Caki2 (cell line): ENCODE measurements around the gene WDR59. TPM values are rescaled to one million over a fixed set of nuclear protein-coding genes. Genes with fewer than 3 reads are reported as not detected.
"Not testable (repeated sequence)": the region's sequence is repeated elsewhere in the genome, so short reads cannot be mapped to it uniquely, and the experiment has no call there.

Source experiments
- DNase-seq: peaks from one replicate; pipeline ENCODE4 v3.0.0-alpha.2; 2015; ENCODE audit warnings: low read depth
- in situ Hi-C: cut with HindIII; loops from 2 replicates; pipeline ENCODE4 v1.10.0; 2016; ENCODE audit warnings: low sequenced_read_pairs, low pct_unique_long_range_greater_than_20kb, mixed read lengths
- total RNA-seq: library from RNA; depleted of rRNA; stranded (reverse); fragments of >200 nt; shearing (Covaris generic); gene quantifications from 2 replicates; pipeline ENCODE4 v1.2.3, GENCODE V29; 2014; ENCODE audit warnings: low replicate concordance

The WDR59 gene
- total RNA-seq, 1 experiment from 2014 or later: 15.8 TPM

DNA sequence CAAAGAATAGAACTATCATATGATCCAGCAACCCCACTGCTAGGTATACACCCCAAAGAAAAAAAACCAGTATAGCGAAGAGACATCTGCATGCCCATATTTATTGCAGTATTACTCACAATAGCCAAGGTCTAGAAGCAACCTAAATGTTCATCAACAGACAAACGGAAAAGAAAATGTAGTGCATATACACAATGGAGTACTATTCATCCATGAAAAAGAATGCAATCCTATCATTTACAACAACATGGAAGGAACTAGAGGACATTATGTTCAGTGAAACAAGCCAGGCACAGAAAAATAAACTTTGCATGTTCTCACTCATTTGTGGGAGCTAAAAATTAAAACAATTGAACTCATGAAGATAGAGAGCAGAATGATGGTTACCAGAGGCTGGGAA lies 55.3 kb downstream of the WDR59 start:
- in situ Hi-C loops: no loop called here

DNA sequence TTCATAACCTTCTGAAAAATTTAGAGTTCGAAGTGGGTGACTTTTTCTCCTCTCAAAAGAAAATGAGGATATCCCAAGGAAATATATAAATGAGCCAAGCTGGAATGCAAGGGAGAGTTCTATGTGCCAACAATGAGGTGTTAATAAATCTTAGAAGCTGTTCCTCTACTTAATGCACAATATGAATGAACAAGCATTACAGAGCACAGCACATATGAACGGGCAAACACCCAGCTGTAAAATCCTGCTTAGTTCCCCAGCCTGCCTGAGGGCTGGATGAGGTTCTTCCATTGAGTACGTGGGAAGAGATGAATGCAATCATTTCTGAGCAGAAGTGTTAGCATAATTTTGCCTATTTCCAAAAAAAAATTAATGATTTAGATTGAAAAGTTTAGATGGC lies 58.1 kb downstream of the WDR59 start:
- in situ Hi-C loops: no loop called here
- no peak for DNase-seq

More for the DNA sequence above, 55.3 kb downstream of the WDR59 start:
- DNase-seq: no peak

DNA sequence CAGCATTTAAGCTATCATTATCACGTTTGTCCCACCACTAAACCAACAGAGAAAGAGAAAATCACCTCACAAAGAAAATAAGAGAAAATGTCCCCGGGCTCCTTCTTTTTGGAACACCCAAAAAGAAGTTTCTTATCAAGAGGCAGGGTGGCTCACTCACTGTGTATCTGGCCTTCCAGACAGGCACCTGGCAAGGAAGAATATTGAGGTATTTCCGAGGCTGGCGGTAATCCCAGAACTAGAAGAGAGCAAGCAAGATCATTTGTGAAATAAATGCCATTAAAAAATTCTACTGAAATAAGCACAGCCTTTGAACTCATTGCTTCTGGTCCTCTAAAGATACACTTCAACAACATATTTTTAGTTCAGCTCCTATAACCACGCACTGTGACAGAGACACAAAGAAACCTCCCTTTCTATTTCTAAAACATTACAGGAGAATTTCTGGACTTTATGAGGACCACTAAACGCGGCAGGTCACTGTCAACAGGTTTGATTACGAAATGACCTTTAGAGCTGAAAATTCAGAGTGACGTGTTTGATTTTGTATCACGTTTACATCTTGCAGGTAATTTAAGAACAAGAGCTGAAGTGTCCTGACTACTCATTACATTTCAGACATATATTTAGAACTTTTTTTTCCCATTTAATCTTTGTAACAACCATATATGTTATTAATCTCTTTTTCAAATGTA lies 61.0 kb downstream of the WDR59 start:
- DNase-seq: no peak
- in situ Hi-C loops: no loop called here

DNA sequence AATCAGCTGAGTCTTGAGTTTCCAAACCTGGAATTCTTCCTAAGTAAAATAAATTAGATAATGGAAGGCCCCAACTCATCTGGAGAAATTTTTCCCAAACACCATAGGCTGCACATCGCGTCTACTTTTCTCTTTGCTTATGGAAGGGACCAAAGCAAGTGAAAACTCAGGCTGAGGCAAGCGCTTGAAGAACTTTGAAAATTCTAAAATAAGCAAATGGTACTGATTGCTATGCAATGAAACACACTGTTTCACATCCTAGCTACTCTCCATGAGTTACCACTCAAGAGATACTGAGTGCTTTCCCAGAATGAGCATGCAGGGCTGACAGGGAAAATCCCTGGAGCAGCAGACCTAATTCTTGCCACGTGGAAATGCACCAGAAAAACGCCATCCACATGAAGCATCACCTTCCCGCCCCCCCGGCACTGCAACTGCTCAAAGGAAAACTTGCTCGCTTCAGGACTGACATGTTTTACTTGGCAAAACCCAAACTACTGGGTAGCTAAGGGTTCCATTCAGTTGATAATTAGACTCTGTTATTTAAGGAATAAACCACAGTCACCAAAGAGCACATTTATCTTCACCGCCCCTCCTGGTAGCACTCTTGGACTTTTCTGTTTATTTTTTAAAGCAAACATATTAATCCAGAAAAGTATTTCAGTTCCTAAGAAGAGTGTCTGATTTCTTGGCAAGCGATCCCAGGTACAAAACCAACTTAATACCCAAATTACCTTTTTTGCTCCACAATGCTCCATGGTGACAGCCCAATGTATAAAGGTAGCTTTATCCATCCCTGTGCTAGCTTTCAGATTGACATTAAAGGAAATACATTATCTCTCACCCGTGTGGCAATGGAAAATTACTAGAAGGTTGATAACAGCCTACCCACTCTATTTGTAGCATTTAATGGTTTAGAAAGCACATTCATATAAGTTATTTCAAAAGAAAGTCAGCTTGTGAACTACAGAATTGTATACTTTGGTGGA lies 62.5 kb downstream of the WDR59 start:
- DNase-seq: no peak
- in situ Hi-C loops: no loop called here

DNA sequence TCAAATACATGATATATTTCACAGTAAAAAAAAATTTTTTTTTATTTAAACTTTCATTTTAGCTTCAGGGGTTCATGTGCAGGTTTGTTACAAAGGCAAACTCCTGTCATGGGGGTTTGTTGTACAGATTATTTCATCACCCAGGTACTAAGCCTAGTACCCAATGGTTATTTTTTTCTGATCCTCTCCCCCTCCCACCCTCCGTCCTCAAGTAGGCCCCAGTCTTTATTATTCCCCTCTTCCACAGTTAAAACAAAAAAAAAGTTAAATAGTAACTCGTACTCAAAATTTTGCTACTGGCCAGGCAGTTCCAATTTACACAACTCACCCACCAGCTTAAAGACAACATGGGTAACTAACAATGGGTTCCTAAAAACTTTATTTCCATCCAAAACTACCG lies 63.9 kb downstream of the WDR59 start:
- in situ Hi-C loops: no loop called here
- DNase-seq: no peak

DNA sequence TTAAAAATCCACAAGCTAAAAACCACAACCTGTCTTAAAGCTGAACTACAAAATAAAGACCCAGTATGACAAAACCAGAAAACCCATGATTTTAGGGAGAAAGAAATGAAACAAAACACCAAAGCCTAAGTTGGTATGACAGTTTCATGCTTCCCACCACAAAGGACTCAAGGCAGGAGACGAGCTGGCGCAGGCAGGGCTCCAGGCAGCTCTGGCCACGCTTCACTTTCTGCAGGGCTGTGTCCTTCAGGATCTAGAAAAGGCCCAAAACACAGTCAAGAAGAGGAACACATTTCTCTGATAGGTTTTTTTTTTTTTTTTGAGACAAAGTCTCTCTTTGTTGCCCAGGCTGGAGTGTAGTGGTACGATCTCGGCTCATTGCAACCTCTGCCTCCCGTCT lies 75.3 kb downstream of the WDR59 start:
- no peak for DNase-seq
- in situ Hi-C loops: no loop called here

DNA sequence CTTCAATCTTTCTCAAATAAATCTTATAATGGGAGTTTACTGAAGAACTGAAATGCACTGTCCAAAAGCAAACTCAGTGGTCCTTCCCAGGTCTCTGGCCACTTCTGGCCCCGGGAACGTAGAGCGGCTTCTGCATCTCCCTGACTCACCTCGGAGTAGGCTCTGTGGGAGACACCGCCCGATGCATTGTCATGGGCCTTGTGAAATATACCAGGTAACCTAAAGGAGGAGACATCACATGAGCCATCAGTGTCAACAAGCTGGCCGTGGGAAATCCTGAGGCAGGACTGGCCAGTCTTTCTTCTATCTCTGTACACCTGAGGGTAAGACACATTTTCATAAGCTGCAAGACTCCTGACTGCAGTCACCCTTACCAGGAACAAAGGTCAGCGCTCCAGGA lies 76.2 kb downstream of the WDR59 start:
- in situ Hi-C loops, DNase-seq: not testable (repeated sequence)

DNA sequence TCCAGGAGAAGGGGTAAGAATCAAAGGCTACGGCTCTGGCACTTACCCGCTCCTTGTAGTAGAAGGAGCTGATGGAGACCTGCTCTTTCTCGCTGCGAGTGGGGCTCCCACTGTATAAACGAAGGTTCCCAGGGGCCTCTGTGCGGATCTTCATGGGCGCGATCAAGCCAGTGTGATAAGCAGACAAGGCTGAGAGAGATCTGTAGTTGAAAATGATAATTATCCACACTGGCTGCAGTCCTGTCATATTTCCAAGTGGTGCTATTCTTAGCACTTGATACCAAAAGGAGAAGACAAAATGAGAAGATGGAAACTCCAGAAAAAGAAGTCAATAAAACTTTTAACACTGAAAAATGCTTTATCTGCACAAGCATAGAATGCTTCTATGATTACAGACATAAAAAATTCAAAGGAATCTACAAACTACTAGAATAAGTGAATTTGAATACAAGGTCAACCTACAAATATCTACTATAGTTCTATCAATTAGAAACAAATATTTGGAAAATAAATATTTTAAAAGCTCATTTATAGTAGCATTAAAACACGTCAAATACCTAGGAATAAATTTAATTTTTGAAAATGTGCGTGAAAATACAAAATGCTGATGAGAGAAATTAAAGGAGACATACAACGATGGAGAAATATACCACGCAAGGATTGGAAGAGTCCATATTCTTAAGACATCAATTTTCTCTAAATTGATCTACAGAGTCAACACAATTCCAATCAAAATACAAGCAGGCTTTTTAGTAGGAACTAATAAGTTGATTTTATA lies 80.8 kb downstream of the WDR59 start:
- in situ Hi-C loops: no loop called here
- DNase-seq: no peak

DNA sequence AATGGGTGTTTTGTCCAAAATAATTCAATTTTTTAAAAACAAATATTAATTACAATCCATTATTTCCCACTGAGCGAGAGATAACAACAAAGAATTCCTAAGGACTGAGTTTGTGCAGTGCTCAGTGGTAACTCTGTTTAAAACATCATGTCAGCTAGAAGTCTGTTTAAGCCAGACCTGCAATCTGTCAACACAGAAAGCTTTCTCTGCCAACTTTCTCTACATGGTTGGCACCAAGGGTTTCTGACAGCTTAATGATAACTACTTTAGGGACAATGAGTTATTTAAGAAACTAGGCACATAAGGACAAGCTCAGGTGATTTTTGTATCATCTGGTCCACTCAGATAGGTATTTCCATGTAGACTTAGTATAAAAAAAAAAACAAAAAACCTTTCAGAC lies 81.8 kb downstream of the WDR59 start:
- DNase-seq: no peak
- in situ Hi-C loops: no loop called here

DNA sequence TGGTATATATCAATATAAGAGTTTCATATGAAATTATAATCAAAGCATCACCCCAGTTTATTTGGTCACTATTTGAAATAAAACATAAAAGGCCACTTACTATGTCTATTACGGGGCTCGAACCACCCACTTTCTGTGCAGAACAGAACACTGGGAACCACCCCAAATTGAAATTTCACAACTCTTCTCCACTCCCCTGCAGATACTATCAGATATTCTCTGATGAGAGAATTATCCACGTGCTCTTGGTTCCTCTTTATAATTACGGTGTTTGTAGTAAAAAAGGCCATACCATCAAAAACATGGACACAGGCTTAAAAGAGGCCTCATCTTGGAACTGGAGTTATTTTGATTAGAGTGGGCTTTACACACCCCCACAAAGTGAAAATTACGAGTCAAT lies 82.8 kb downstream of the WDR59 start:
- in situ Hi-C loops: no loop called here
- DNase-seq: no peak

DNA sequence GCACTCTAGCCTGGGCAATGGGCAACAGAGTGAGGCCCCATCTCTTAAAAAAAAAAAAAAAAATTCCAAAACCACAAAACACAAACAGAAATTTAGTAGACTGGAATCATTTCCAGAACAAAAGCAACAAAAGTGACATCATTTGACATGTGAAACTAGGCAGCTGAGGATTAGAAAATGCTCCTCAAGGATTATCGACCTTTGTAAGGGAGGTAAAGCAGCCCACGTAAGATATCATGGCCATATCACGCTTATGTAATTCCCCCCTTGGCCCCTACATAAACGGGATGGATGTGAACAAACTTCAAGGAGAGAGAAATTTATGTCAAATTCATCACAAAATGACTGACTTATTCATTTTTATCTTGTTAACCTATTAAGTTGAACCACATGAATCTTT lies 83.3 kb downstream of the WDR59 start:
- DNase-seq: no peak
- in situ Hi-C loops: no loop called here

DNA sequence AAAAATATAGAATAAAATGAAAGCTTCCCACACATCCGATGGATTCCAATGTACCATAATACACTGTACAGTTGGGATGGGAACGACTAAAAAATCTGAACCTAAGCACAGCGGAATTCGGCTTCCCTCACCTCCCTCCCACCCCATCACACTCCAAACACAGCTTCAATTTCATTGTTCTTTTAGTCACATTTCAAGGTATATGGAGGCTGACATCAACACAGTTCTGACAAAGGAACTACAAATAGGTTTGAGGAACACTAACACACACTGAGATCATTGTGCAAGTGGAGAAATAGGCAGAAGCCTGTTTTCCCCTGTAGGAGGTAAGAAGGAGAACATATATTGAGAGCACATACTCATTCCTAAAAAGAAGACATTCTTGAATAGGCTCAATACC lies 85.1 kb downstream of the WDR59 start:
- no peak for DNase-seq
- in situ Hi-C loops: no loop called here

DNA sequence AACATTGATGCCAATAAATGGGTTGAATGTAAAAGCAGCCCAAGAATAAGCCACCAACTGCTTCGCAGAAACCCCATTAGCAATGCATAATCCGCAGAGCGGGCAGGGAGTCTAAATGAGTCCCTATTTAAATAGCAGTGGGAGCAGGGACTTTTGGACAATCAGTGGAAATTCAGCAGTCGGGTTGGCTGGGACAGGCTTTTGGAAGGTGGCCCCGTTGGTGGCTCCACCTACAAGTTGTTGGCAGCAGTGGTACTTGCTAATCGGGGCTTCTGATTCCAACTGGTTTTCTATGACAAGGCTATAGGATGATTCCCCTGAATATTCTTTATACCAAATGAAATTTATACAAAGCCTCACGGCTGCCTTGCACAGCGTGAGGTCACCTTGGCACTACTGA lies 86.3 kb downstream of the WDR59 start:
- no peak for DNase-seq
- in situ Hi-C loops: no loop called here

DNA sequence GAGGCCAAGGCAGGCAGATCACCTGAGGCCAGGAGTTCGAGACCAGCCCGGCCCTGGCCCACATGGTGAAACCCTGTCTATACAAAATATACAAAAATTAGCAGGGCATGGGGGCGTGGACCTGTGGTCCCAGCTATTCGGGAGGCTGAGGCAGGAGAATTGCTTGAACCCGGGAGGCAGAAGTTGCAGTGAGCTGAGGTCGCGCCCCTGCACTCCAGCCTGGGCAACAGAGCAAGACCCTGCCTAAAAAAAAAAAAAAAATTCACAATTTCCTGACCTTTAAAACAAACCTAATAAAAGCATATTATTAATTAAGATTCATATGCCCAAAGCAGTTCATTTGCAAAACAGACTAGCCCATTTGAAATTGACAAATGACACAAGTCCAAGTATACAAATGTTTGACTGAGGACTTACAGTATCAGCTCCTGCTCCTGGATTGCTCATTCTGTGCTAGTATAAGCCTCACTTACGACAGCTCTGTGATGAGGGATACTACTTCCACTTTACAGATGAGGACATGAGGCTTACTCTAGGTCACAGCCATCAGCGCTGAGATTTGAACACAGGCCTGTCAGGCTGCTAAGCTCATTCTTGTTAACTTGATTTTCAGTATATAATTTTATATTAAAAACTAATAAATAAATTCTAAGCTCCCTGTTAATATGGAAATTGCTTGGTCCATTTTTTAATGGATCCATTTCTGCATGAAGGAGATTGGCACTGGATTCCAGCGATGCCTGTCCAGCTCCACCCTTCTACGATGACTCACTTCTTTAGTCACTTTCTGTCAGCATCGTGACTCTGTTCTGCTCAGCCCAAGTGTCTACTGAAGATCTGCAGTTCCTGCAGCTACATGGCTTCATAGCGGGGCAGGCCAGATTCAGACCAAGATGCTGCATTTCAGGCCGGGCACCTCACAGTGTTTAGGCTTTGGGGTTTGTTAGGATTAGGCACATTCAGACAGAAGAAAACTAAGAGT lies 88.2 kb downstream of the WDR59 start:
- in situ Hi-C loops: no loop called here
- peak; percentile 54 for DNase-seq

DNA sequence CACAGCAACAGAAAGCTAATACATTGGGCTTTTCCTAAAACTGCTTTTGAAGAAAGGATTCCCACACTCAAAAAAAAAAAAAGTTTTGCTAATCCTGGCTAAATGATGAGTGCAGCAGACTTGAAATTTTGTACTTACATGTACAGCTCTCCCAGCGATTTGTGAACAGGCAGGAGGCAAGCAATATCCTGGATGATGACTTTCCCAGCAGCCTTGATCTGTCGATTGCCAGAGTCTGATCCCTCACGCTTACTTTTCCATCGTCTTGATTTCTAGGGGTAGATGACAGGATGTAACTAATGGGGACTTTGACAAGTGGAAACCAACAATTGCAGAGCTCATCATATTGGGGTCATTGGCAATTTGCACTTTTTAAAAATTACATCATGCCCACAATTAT lies 91.4 kb downstream of the WDR59 start:
- in situ Hi-C loops: no loop called here

DNA sequence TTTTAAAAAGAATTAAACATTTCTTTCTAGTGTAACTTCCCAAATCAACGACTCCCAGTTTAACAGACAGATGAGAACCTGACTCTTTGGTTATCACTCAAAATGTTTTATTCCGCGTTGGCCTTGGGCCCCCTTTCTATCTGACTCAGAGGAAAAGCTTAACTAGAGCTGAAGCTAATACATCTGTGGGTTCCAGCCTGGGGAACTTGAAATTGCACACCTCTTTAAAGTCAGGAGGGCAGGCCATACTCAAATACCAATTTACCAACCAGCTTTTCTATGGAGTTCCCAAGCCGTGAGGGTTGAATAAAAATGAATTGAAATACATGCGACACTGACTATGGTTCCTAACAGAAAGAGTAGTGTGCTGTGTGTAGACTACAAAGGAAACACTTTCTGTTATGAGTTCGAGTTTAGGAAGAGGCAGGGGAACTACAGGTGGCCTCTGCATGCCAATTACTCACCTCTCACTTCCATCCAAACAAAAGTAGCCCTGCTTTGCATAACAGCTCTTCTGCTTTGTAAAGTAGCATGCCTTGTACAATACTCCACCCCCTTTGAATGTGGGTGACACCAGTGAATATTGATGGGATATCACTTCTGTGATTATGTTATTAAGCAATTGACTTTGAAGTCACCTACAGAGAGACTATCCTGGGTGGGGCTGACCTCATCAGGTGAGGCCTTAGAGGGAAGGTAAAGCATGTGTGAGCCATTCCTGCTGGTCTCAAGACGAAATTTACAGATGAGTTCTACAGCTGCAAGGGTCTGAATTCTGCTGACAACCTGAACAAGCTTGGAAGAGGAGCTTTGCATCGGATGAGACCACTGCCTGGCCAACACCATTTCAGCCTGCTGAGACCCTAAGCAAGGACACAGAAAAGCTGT lies 92.1 kb downstream of the WDR59 start:
- DNase-seq: no peak
- in situ Hi-C loops: no loop called here

More for the DNA sequence above, 91.4 kb downstream of the WDR59 start:
- no peak for DNase-seq

DNA sequence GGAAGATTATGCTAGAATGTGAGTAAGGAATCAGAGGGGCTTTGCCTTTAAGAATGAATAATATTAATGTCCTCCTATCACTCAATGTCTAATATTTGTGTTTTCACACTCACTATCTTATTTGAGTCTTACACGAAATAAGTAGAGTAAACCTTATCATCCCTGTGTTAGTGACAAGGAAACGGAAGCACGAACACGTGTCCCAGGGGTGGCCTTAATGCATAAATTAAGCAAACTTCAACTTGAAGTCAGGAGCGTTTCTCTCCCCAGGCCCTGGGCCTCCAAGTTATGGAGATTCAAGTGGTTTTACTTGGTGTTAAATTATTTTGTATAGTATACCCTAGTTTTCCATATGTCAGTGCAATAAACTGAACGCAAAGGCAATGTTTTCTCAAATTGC lies 96.0 kb downstream of the WDR59 start:
- in situ Hi-C loops: no loop called here
- DNase-seq: no peak
